ENCODE data around the gene GRIP1.

Gene GRIP1, protein sequence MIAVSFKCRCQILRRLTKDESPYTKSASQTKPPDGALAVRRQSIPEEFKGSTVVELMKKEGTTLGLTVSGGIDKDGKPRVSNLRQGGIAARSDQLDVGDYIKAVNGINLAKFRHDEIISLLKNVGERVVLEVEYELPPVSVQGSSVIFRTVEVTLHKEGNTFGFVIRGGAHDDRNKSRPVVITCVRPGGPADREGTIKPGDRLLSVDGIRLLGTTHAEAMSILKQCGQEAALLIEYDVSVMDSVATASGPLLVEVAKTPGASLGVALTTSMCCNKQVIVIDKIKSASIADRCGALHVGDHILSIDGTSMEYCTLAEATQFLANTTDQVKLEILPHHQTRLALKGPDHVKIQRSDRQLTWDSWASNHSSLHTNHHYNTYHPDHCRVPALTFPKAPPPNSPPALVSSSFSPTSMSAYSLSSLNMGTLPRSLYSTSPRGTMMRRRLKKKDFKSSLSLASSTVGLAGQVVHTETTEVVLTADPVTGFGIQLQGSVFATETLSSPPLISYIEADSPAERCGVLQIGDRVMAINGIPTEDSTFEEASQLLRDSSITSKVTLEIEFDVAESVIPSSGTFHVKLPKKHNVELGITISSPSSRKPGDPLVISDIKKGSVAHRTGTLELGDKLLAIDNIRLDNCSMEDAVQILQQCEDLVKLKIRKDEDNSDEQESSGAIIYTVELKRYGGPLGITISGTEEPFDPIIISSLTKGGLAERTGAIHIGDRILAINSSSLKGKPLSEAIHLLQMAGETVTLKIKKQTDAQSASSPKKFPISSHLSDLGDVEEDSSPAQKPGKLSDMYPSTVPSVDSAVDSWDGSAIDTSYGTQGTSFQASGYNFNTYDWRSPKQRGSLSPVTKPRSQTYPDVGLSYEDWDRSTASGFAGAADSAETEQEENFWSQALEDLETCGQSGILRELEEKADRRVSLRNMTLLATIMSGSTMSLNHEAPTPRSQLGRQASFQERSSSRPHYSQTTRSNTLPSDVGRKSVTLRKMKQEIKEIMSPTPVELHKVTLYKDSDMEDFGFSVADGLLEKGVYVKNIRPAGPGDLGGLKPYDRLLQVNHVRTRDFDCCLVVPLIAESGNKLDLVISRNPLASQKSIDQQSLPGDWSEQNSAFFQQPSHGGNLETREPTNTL

GRCh38 chr12:66678338-66679275 is at the start of gene GRIP1:
Gene GRIP1, minus strand, starts transcription at chr12:66679076. Its CDS starts 172 bp downstream, at chr12:66678904.
- DNase-seq = no peak

DNA sequence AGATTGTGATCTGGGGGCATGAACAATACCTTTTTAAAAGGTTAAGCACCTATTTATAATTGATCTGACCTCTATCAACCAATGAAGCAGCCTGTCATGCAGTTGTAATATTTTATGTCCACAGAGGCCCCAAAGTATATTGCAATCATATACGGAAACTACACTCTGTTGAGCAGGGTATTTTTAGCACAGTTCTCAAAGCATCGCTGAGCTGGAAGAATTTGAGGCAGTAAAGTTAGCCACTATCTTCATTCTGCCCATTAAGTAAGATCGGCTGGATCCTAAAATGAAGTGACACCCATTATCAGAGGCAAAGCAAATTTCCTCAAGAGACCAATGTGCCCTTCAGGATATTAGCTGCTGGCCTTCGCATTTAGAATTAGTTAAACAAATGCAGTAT is 47.7 kb upstream of the GRIP1 start:
- DNase-seq = no peak

DNA sequence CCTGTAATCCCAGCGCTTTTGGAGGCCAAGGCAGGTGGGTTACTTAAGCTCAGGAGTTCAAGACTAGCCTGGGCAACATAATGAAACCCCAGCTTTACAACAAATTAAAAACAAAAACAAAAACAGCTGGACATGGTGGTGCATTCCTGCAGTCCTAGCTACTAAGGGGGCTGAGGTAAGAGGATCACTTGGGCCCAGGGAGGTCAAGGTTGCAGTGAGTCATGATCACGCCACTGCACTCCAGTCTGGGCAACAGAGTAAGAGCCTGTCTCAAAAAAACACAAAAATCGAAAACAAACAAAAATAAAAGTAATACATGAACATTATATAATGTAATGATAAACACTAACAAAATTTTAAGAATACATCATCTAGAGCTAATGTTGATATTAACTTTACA is 46.2 kb upstream of the GRIP1 start:
- no peak for DNase-seq

DNA sequence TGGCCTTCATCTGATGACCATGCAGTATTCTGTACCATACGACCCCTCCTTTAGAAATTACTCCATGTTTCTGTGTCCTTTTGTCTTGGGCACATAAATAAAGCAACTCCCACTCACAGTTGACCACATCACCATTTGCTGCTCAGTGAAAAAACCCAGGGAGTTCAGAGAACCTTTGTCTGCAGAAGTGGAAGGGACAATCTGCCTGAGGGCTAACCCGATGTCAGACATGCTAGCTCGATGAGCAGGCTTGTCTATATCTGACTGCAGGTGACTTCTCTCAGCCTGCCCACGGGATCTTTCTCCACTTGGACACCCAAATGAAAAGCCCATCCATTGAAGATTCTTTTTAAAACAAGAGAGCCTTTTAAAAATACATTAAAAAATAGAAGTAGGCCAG is 45.7 kb upstream of the GRIP1 start:
- DNase-seq = no peak

GRCh38 chr12:66724026-66724425 is 45.1 kb upstream of the GRIP1 start:
- no peak for DNase-seq

GRCh38 chr12:66719862-66720261 is 41.0 kb upstream of the GRIP1 start:
- DNase-seq = no peak

- no peak for DNase-seq
Measured at GRCh38 chr12:66717036-66717673, 38.3 kb upstream of the GRIP1 start.

DNA sequence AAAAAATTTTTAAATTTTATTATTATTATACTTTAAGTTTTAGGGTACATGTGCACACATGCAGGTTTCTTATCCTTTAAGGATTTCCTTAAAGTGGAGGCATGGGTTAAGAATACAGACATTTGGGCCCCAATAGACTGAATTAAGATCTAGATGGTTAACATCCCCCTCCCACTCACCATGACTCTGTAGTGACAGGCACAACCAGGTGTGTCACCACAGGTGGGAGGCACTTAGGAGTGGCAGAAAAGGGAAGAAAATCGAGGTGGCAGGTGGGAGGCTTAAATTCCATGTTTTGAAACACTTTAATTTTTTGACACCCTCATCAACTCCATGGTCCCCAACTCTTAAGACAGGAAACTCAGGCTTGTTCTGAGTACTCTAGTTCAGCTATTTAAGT is 37.6 kb upstream of the GRIP1 start:
- no peak for DNase-seq

GRCh38 chr12:66714709-66715108 is 35.8 kb upstream of the GRIP1 start:
- DNase-seq = no peak

GRCh38 chr12:66713984-66714383 is 35.1 kb upstream of the GRIP1 start:
- peak; percentile 23 for DNase-seq

DNA sequence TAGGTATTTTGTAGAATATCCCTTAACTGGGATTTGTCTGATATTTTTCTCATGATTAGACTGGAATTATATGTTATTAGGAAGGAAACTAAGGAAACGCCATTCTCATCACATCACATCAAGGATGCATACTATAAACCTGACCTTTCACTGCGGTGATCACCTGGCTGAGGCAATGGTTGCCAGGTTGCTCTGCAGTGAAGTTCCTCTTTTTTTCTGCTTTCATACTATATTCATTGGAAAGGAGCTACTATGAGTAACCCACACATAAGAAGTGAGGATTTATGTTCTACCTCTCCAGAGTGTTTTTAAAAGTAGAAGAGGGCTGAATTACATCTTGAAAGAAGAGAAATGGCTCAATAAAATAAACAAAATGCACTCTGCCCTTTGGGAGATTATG is 31.0 kb upstream of the GRIP1 start:
- DNase-seq = no peak

GRCh38 chr12:66709457-66709773 is 30.5 kb upstream of the GRIP1 start:
- DNase-seq = no peak

DNA sequence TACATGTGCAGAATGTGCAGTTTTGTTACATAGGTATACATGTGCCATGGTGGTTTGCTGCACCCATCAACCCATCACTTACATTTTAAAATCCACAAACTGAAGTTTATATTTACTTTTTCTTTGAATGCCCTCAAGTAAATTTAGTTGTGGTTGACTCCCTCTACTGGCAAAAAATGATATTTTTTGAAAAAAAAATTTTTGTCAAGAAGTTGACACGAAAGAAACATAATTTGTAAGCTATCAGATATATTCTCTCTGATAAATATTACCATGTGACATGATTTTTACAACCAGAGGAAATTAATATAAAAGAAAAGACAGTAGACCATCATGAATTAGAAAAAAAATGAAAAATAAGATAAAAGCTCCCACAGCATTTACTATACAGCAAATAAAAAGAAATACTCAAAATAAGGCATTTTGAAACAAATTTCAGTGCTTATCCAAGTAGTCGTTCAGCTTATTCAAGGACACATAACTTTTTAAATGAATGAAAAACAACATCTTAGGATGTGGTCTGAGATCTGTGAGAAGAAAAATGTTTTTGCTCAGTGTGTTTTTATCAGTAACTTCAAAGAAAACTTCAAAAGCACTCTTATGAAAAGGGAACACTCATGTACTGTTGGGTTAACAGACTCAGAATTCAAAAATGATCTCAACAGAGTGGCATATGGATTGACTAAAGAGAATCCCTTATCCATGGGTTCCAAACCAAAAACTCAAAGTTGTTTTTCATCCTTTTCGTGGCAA is 30.0 kb upstream of the GRIP1 start:
- peak; percentile 30 for DNase-seq

GRCh38 chr12:66707002-66707697 is 28.3 kb upstream of the GRIP1 start:
- DNase-seq = no peak

GRCh38 chr12:66699738-66700482 is 21.0 kb upstream of the GRIP1 start:
- DNase-seq = no peak

DNA sequence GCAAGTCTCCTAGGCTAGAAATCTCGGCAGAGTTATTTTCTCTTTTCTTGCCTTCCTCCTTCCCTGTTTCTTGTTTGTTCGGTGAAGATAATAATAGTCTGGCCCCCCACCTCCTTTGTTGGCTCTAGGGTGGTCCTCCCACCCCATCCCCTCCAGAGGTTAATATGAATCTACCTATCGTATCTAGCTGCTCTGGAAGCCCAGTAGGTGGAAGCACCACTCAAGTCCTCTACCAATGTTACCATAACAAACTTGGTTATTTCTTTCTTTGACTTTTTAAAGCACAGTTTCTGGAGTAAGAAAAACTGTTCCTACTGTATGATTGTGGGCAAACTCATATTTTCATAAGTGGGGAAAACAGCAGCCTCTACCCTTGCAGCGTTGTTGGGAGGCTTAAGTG is 19.7 kb upstream of the GRIP1 start:
- no peak for DNase-seq

GRCh38 chr12:66697404-66697803 is 18.5 kb upstream of the GRIP1 start:
- DNase-seq = no peak

GRCh38 chr12:66694666-66695613 is 16.1 kb upstream of the GRIP1 start:
- no peak for DNase-seq

Data from inflammatory macrophage treated with lipopolysaccharide for 4 hours (primary cell).